GM06990 (cell line): ENCODE results near the gene MITF.

Source experiments
- DNase-seq: peaks from one replicate; pipeline ENCODE4 v3.0.0-alpha.2; 2011; ENCODE audit not compliant: insufficient read length; ENCODE audit errors: extremely low read depth
- H3K27me3 ChIP-seq: replicated peaks from 2 replicates; pipeline ENCODE4 v1.6.0; 2011; ENCODE audit warnings: low read length; ENCODE audit not compliant: control insufficient read depth, insufficient read depth
- H3K36me3 ChIP-seq: 2 replicates; pipeline ENCODE4 v1.5.1; 2011; ENCODE audit warnings: low read length; ENCODE audit not compliant: control insufficient read depth, insufficient read depth
- H3K4me3 ChIP-seq: replicated peaks from 2 replicates; pipeline ENCODE4 v1.5.1; 2011; ENCODE audit warnings: low read depth, mild to moderate bottlenecking, control low read depth, low read length
- CTCF ChIP-seq: IDR thresholded peaks from 2 replicates; pipeline ENCODE4 v1.5.1; 2011; ENCODE audit warnings: low read length, control low read depth, mild to moderate bottlenecking, inconsistent platforms; ENCODE audit not compliant: insufficient read depth, poor library complexity, severe bottlenecking

The MITF gene

GRCh38 chr3:69880069-69880640 is 140.9 kb downstream of the MITF start:
- TF ChIP-seq CTCF: no peak
- no peaks in the 10 kb centered on the region for H3K36me3 ChIP-seq
- no peak for DNase-seq
- no peak overlapping the region for H3K4me3 ChIP-seq
- H3K27me3 ChIP-seq: no peaks in the 10 kb centered on the region

GRCh38 chr3:69881051-69881450 is 141.8 kb downstream of the MITF start:
- no peak for TF ChIP-seq CTCF
- peak; percentile 1 for DNase-seq
- no peak overlapping the region for H3K4me3 ChIP-seq
- no peaks in the 10 kb centered on the region for H3K27me3 ChIP-seq
- no peaks in the 10 kb centered on the region for H3K36me3 ChIP-seq

GRCh38 chr3:69881756-69882428 is 142.6 kb downstream of the MITF start:
- DNase-seq: no peak
- no peaks in the 10 kb centered on the region for H3K36me3 ChIP-seq
- no peak for TF ChIP-seq CTCF
- no peak overlapping the region for H3K4me3 ChIP-seq
- no peaks in the 10 kb centered on the region for H3K27me3 ChIP-seq

DNA sequence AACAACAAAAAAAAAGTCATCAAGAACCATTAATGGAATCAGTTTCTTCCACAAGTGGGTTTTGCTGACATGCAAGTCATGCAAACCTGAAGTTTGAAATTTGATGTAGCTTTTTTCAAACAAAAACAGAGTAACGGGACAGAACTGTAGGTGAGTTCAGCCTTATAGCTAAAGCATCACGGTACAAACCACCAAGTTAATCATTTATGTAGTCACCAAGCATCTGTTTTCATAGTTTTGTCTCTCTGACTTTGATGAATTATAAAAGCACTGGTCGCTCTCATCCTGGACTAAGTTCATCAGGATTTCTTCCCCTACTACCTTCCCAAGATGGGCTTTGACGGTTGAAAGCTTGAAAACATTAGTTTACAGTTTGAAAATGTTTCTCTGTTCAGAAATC is 143.3 kb downstream of the MITF start:
- no peak for DNase-seq
- Histone ChIP-seq H3K4me3 (no peak overlapping the region), H3K27me3 (no peaks in the 10 kb centered on the region), H3K36me3 (no peaks in the 10 kb centered on the region)
- TF ChIP-seq CTCF: no peak

GRCh38 chr3:69888040-69888942 is 149.0 kb downstream of the MITF start:
- TF ChIP-seq CTCF: no peak
- H3K36me3 ChIP-seq: no peaks in the 10 kb centered on the region
- no peak for DNase-seq
- no peaks in the 10 kb centered on the region for H3K27me3 ChIP-seq
- H3K4me3 ChIP-seq: no peak overlapping the region
